ENCODE data around the gene MKKS.

GRCh38 chr20:10362674-10363073 lies 71.3 kb downstream of the MKKS start:
- no peak for TF ChIP-seq CTCF (conservative IDR thresholded peaks at IDR 0.05 in 1 of 2, IDR thresholded peaks at IDR 0.05 in 1 of 2; ENCODE audit: extremely low read depth in 1 of 2, insufficient read depth in 1 of 2, low read depth in 1 of 2, low read length in 2 of 2)
- TF ChIP-seq EZH2 (IDR thresholded peaks at IDR 0.05; ENCODE audit: borderline replicate concordance, low read length) = no peak
